PC-9 (cell line): Measurements from ENCODE around the gene CAMTA1. TPM values are rescaled to one million over a fixed set of nuclear protein-coding genes. Genes with fewer than 3 reads are reported as not detected.

Source experiments
- BruUV-seq: library from RNA; stranded (reverse); fragments of 400-500 nt; replicated peaks from 2 replicates; lab custom pipeline; 2021; lab: Mats Ljungman, UMichigan
- CTCF ChIA-PET: fragments of 300-600 bp; sonication (Branson Sonifier 250); formaldehyde crosslinking; loops from one replicate; lab custom pipeline; 2022; ENCODE audit warnings: antibody characterized with exemption; lab: Charles Lee
- POLR2A ChIA-PET: fragments of 300-600 bp; sonication (Branson Sonifier 250); formaldehyde crosslinking; loops from one replicate; lab custom pipeline; 2022; ENCODE audit warnings: antibody characterized with exemption; ENCODE audit not compliant: unreplicated experiment; lab: Charles Lee
- DNase-seq, 2 experiments: peaks; one replicate each; pipeline versions ENCODE4 v3.0.0 to v3.0.0-alpha.2; 2015 to 2022; ENCODE audit warnings: mixed read lengths in 1 of 2
- H2AFZ ChIP-seq: fragments of 200-600 bp; sonication (generic); 2 replicates; pipeline ENCODE4 v1.8.1; 2017; ENCODE audit warnings: antibody characterized with exemption
- H3F3A ChIP-seq: fragments of 200-600 bp; sonication (generic); 2 replicates; pipeline ENCODE4 v1.8.1; 2017; ENCODE audit warnings: antibody characterized with exemption, mild to moderate bottlenecking, low read depth; ENCODE audit not compliant: insufficient read depth
- H3K27ac ChIP-seq: fragments of 200-600 bp; sonication (generic); 2 replicates; pipeline ENCODE4 v1.6.1; 2016; ENCODE audit warnings: mixed run types
- H3K27me3 ChIP-seq: fragments of 200-600 bp; sonication (generic); 2 replicates; pipeline ENCODE4 v1.6.1; 2016; ENCODE audit warnings: low read depth, mixed run types; ENCODE audit not compliant: insufficient read depth
- H3K36me3 ChIP-seq: fragments of 200-600 bp; sonication (generic); 2 replicates; pipeline ENCODE4 v1.6.1; 2016; ENCODE audit warnings: low read depth, mixed run types
- H3K4me1 ChIP-seq: fragments of 200-600 bp; sonication (generic); replicated peaks from 2 replicates; pipeline ENCODE4 v1.6.1; 2016; ENCODE audit warnings: mixed run types; ENCODE audit not compliant: insufficient read depth
- H3K4me2 ChIP-seq: fragments of 200-600 bp; sonication (generic); 2 replicates; pipeline ENCODE4 v1.6.1; 2017; ENCODE audit warnings: mixed run types
- H3K4me3 ChIP-seq: fragments of 200-600 bp; sonication (generic); 2 replicates; pipeline ENCODE4 v1.6.1; 2016; ENCODE audit warnings: mixed run types
- H3K79me2 ChIP-seq: fragments of 200-600 bp; sonication (generic); 2 replicates; pipeline ENCODE4 v1.6.1; 2017; ENCODE audit warnings: low read depth, mixed run types
- H3K9me2 ChIP-seq: fragments of 200-600 bp; sonication (generic); 2 replicates; pipeline ENCODE4 v1.8.1; 2017; ENCODE audit warnings: mild to moderate bottlenecking; ENCODE audit not compliant: insufficient read depth
- H3K9me3 ChIP-seq: fragments of 200-600 bp; sonication (generic); 2 replicates; pipeline ENCODE4 v1.8.1; 2016; ENCODE audit warnings: low read depth; ENCODE audit not compliant: insufficient read depth
- H4K20me1 ChIP-seq: fragments of 200-600 bp; sonication (generic); 2 replicates; pipeline ENCODE4 v1.8.1; 2017; ENCODE audit not compliant: insufficient read depth
- EZH2 ChIP-seq: fragments of 200-600 bp; sonication (generic); IDR thresholded peaks from 2 replicates; pipeline ENCODE4 v1.8.0; 2017; ENCODE audit warnings: antibody characterized with exemption, low read depth
- intact Hi-C: fragments of 100-400 bp; cut with micrococcal nuclease; formaldehyde crosslinking; loops from one replicate; pipeline ENCODE4 v1.10.0; 2022; ENCODE audit not compliant: unreplicated experiment
- total RNA-seq: library from RNA; stranded (reverse); gene quantifications from 2 replicates; pipeline ENCODE4 v1.2.3, GENCODE V29; 2021
- TF ChIP-seq, protein P1 (sequence below): fragments of 200-600 bp; sonication (generic); conservative IDR thresholded peaks from 2 replicates; pipeline ENCODE4 v1.6.1; 2017; ENCODE audit warnings: mixed run types, antibody characterized with exemption, mild to moderate bottlenecking, moderate library complexity

Gene CAMTA1
- total RNA-seq, 1 experiment from 2014 or later, result 72.3 TPM

GRCh38 chr1:7572654-7573152 lies 787.4 kb downstream of the CAMTA1 start:
- no peaks in the 10 kb centered on the region for H3K4me1 ChIP-seq
- POLR2A ChIA-PET, result interaction anchor here (0.6 kb wide), 1 partner anchor 64 kb away, joined by 3 read pairs; no protein-coding TSS in a partner anchor
- intact Hi-C loops, result no loop called here
- no peak overlapping the region for H3K4me3 ChIP-seq
- no peaks in the 10 kb centered on the region for H3K9me3 ChIP-seq
- BruUV-seq, result no TSS peak
- no peak overlapping the region for H3K27ac ChIP-seq
- no peaks in the 10 kb centered on the region for H3F3A ChIP-seq
- H3K79me2 ChIP-seq, result no peaks in the 10 kb centered on the region
- no peak for DNase-seq
- TF ChIP-seq, protein P1, sequence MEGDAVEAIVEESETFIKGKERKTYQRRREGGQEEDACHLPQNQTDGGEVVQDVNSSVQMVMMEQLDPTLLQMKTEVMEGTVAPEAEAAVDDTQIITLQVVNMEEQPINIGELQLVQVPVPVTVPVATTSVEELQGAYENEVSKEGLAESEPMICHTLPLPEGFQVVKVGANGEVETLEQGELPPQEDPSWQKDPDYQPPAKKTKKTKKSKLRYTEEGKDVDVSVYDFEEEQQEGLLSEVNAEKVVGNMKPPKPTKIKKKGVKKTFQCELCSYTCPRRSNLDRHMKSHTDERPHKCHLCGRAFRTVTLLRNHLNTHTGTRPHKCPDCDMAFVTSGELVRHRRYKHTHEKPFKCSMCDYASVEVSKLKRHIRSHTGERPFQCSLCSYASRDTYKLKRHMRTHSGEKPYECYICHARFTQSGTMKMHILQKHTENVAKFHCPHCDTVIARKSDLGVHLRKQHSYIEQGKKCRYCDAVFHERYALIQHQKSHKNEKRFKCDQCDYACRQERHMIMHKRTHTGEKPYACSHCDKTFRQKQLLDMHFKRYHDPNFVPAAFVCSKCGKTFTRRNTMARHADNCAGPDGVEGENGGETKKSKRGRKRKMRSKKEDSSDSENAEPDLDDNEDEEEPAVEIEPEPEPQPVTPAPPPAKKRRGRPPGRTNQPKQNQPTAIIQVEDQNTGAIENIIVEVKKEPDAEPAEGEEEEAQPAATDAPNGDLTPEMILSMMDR, result no peak
- TF ChIP-seq EZH2, result no peak
- CTCF ChIA-PET, result no interaction called here
- no peaks in the 10 kb centered on the region for H3K9me2 ChIP-seq
- H3K4me2 ChIP-seq, result no peak overlapping the region
- H4K20me1 ChIP-seq, result no peaks in the 10 kb centered on the region
- H2AFZ ChIP-seq, result no peak overlapping the region
- no peaks in the 10 kb centered on the region for H3K36me3 ChIP-seq
- H3K27me3 ChIP-seq, result peaks cover 43% of the 10 kb centered on the region

GRCh38 chr1:7573481-7573880 lies 788.2 kb downstream of the CAMTA1 start:
- Histone ChIP-seq H3K4me2 (no peak overlapping the region), H3K9me2 (no peaks in the 10 kb centered on the region), H4K20me1 (no peaks in the 10 kb centered on the region), H3K4me3 (no peak overlapping the region), H3K4me1 (no peaks in the 10 kb centered on the region), H3K36me3 (no peaks in the 10 kb centered on the region), H2AFZ (no peak overlapping the region), H3K79me2 (no peaks in the 10 kb centered on the region), H3K9me3 (no peaks in the 10 kb centered on the region), H3F3A (no peaks in the 10 kb centered on the region), H3K27me3 (peaks cover 47% of the 10 kb centered on the region), H3K27ac (no peak overlapping the region)
- CTCF ChIA-PET, result no interaction called here
- DNase-seq, result no peak
- POLR2A ChIA-PET, result no interaction called here
- BruUV-seq, result no TSS peak
- TF ChIP-seq, protein P1, result no peak
- TF ChIP-seq EZH2, result no peak
- intact Hi-C loops, result no loop called here

- Histone ChIP-seq H3K36me3 (no peaks in the 10 kb centered on the region), H3K4me3 (no peak overlapping the region), H3K27me3 (peaks cover 54% of the 10 kb centered on the region), H3K4me1 (no peaks in the 10 kb centered on the region), H3K79me2 (no peaks in the 10 kb centered on the region), H3K4me2 (no peak overlapping the region), H4K20me1 (no peaks in the 10 kb centered on the region), H3F3A (no peaks in the 10 kb centered on the region), H2AFZ (no peak overlapping the region), H3K27ac (no peak overlapping the region), H3K9me2 (no peaks in the 10 kb centered on the region), H3K9me3 (no peaks in the 10 kb centered on the region)
- TF ChIP-seq EZH2, result no peak
- TF ChIP-seq, protein P1, result no peak
- BruUV-seq, result no TSS peak
- DNase-seq, result no peak
- POLR2A ChIA-PET, result no interaction called here
- intact Hi-C loops, result no loop called here
- CTCF ChIA-PET, result interaction anchor here (0.6 kb wide), 1 partner anchor 11 kb away, joined by 3 read pairs; no protein-coding TSS in a partner anchor
These were observed 789.1 kb downstream of the CAMTA1 start for GRCh38 chr1:7574121-7575040.
